Ascending aorta (tissue), 2 donors: Measurements from ENCODE around the gene ANKRD61. TPM values are rescaled to one million over a fixed set of nuclear protein-coding genes. Genes with fewer than 3 reads are reported as not detected.

Experiments
- DNase-seq, 2 donors: peaks; one replicate each; pipeline ENCODE4 v3.0.0-alpha.2; 2019; ENCODE audit warnings: low spot score in 2 of 2
- H3K27ac ChIP-seq, 2 donors: fragments of 200-600 bp; sonication (generic); one replicate each; pipeline ENCODE4 v1.5.1; 2016 to 2017; ENCODE audit warnings: mild to moderate bottlenecking in 1 of 2
- H3K27me3 ChIP-seq: fragments of 200-600 bp; sonication (generic); one replicate; pipeline ENCODE4 v1.5.1; 2017
- H3K36me3 ChIP-seq, 2 donors: fragments of 200-600 bp; sonication (generic); one replicate each; pipeline ENCODE4 v1.5.1; 2016
- H3K4me1 ChIP-seq, 2 donors: fragments of 200-600 bp; sonication (generic); one replicate each; pipeline ENCODE4 v1.5.1; 2016 to 2017; ENCODE audit warnings: mild to moderate bottlenecking in 1 of 2
- H3K4me3 ChIP-seq, 2 donors: fragments of 200-600 bp; sonication (generic); one replicate each; pipeline ENCODE4 v1.5.1; 2016 to 2017; ENCODE audit warnings: mild to moderate bottlenecking in 1 of 2
- H3K9me3 ChIP-seq, 2 donors: fragments of 200-600 bp; sonication (generic); one replicate each; pipeline ENCODE4 v1.5.1; 2016
- CTCF ChIP-seq, 3 experiments: fragments of 200-600 bp in 2 of 3; fragments of 450-650 bp in 1 of 3; sonication (generic) in 2 of 3; IDR thresholded peaks; one replicate each; pipeline ENCODE4 v1.5.1; 2016 to 2019; ENCODE audit warnings: antibody characterized with exemption in 3 of 3, mild to moderate bottlenecking in 1 of 3, moderate library complexity in 1 of 3
- intact Hi-C: fragments of 100-400 bp; cut with DNase I; formaldehyde crosslinking; loops from one replicate; pipeline ENCODE4 v1.15.1; 2023
- total RNA-seq: library from RNA; depleted of rRNA; stranded (reverse); fragments of >200 nt; gene quantifications from one replicate; pipeline ENCODE4 v1.1.0, GENCODE V29; 2016

Gene ANKRD61
- total RNA-seq, 1 donor from 2014 or later: not detected

GRCh38 chr7:6022707-6023106 lies 8.5 kb upstream of the ANKRD61 start:
- intact Hi-C loops: no loop called here
- H3K27ac ChIP-seq: no peak overlapping the region
- H3K9me3 ChIP-seq: no peaks in the 10 kb centered on the region
- peaks cover 85 to 97% of the 10 kb centered on the region in 2 donors for H3K36me3 ChIP-seq
- no peak for DNase-seq
- H3K27me3 ChIP-seq: no peaks in the 10 kb centered on the region
- H3K4me3 ChIP-seq: no peak overlapping the region
- no peaks in the 10 kb centered on the region for H3K4me1 ChIP-seq
- TF ChIP-seq CTCF (IDR thresholded peaks at IDR 0.05): no peak

GRCh38 chr7:6023974-6024435 lies 7.2 kb upstream of the ANKRD61 start:
- Histone ChIP-seq H3K9me3 (no peaks in the 10 kb centered on the region), H3K27me3 (no peaks in the 10 kb centered on the region), H3K4me1 (no peaks in the 10 kb centered on the region), H3K4me3 (no peak overlapping the region), H3K36me3 (peaks cover 87 to 97% of the 10 kb centered on the region in 2 donors), H3K27ac (no peak overlapping the region)
- intact Hi-C loops: no loop called here
- no peak for DNase-seq
- TF ChIP-seq CTCF (IDR thresholded peaks at IDR 0.05): no peak

- Histone ChIP-seq H3K9me3 (no peaks in the 10 kb centered on the region), H3K4me3 (peak overlapping the region in 1 of 2 donors; percentile 41)
- DNase-seq: peak; percentile 12 to 78
These were observed 5.0 kb upstream of the ANKRD61 start for GRCh38 chr7:6026011-6026819.

GRCh38 chr7:6026820-6027311 lies 4.3 kb upstream of the ANKRD61 start:
- intact Hi-C loops: no loop called here
- Histone ChIP-seq H3K9me3 (no peaks in the 10 kb centered on the region), H3K27ac (peak overlapping the region in 1 of 2 donors; percentile 51), H3K4me3 (no peak overlapping the region), H3K27me3 (no peaks in the 10 kb centered on the region), H3K36me3 (peaks cover 82 to 91% of the 10 kb centered on the region in 2 donors), H3K4me1 (no peaks in the 10 kb centered on the region)
- TF ChIP-seq CTCF (IDR thresholded peaks at IDR 0.05): peak in 1 of 3 experiments; percentile 0
- DNase-seq: no peak

More at GRCh38 chr7:6026011-6026819, 5.0 kb upstream of the ANKRD61 start:
- H3K4me1 ChIP-seq: no peaks in the 10 kb centered on the region
- peaks cover 86 to 95% of the 10 kb centered on the region in 2 donors for H3K36me3 ChIP-seq
- intact Hi-C loops: no loop called here
- H3K27me3 ChIP-seq: no peaks in the 10 kb centered on the region
- peak overlapping the region; percentile 46 to 51 for H3K27ac ChIP-seq
- peak in 1 of 3 experiments; percentile 7 for TF ChIP-seq CTCF (IDR thresholded peaks at IDR 0.05)

GRCh38 chr7:6027806-6028365 lies 3.3 kb upstream of the ANKRD61 start:
- no peaks in the 10 kb centered on the region for H3K4me1 ChIP-seq
- intact Hi-C loops: no loop called here
- no peak overlapping the region for H3K4me3 ChIP-seq
- no peaks in the 10 kb centered on the region for H3K27me3 ChIP-seq
- H3K36me3 ChIP-seq: peaks cover 74 to 88% of the 10 kb centered on the region in 2 donors
- H3K9me3 ChIP-seq: no peaks in the 10 kb centered on the region
- DNase-seq: no peak
- no peak overlapping the region for H3K27ac ChIP-seq
- no peak for TF ChIP-seq CTCF (IDR thresholded peaks at IDR 0.05)
